ENCODE data around the gene CADM2. TPM values are rescaled to one million over a fixed set of nuclear protein-coding genes. Genes with fewer than 3 reads are reported as not detected.
"Not testable (repeated sequence)": the region's sequence is repeated elsewhere in the genome, so short reads cannot be mapped to it uniquely, and the experiment has no call there.

Gene CADM2
- not detected for polyA plus RNA-seq (2013, experiment 1 of 2)
- 0.01 TPM for polyA plus RNA-seq (2013, experiment 2 of 2)

GRCh38 chr3:84958495-84959469 is at the start of gene CADM2:
TSS of gene CADM2 (plus strand) at chr3:84958989.
- Histone ChIP-seq H3K23ac (ENCODE audit: low read length in 2 of 2) (no peak within 1 kb of the TSS), H2BK5ac (ENCODE audit: low read depth, low read length, poor library complexity, severe bottlenecking) (no peak within 1 kb of the TSS), H2BK120ac (ENCODE audit: low read depth, low read length) (no peak within 1 kb of the TSS), H3K27me3 (ENCODE audit: control insufficient read depth in 1 of 2, insufficient read depth in 1 of 2, low read length in 2 of 2) (peaks cover 32 to 40% of the 10 kb centered on the region in 2 experiments), H3K36me3 (ENCODE audit: control insufficient read depth in 1 of 2, insufficient read depth in 2 of 2, low read depth in 1 of 2, low read length in 2 of 2) (peaks cover 0 to 4% of the 10 kb centered on the region in 2 experiments), H3K9me3 (ENCODE audit: control insufficient read depth, low read length) (no peaks in the 10 kb centered on the region), H3K79me1 (replicated peaks; ENCODE audit: low read length, poor library complexity, severe bottlenecking) (no peaks in the 10 kb centered on the region), H3K4me3 (ENCODE audit: insufficient read depth in 1 of 2, low read depth in 1 of 2, low read length in 2 of 2) (peak within 1 kb of the TSS; percentile 78 to 93), H2AK5ac (ENCODE audit: low read length, severe bottlenecking) (no peak within 1 kb of the TSS), H3K14ac (ENCODE audit: low read length in 2 of 2) (no peak within 1 kb of the TSS), H3K27ac (ENCODE audit: low read length, poor library complexity, severe bottlenecking) (no peak within 1 kb of the TSS), H3K4me2 (ENCODE audit: low read length, poor library complexity, severe bottlenecking) (peak within 1 kb of the TSS; percentile 100), H3K9ac (ENCODE audit: low read length) (no peak within 1 kb of the TSS), H2BK12ac (ENCODE audit: low read length in 2 of 2) (no peak within 1 kb of the TSS), H3K4ac (ENCODE audit: low read depth in 1 of 2, low read length in 2 of 2) (no peak within 1 kb of the TSS), H2AFZ (ENCODE audit: low read depth, low read length) (peak within 1 kb of the TSS; percentile 76), H2BK15ac (ENCODE audit: low read depth, poor library complexity, severe bottlenecking) (no peak within 1 kb of the TSS), H4K91ac (ENCODE audit: low read length) (no peak within 1 kb of the TSS), H3K18ac (ENCODE audit: low read depth in 1 of 2, low read length in 2 of 2) (no peak within 1 kb of the TSS), H3K4me1 (ENCODE audit: control insufficient read depth, insufficient read depth, low read depth, low read length) (peaks cover 20% of the 10 kb centered on the region), H4K8ac (ENCODE audit: low read length) (no peak within 1 kb of the TSS)
- peak; percentile 63 for DNase-seq
- WGBS = under 1% methylated on average over 62 of the region's 70 CpGs

GRCh38 chr3:84918592-84918991 is 40.2 kb upstream of the CADM2 start:
- H4K8ac ChIP-seq (ENCODE audit: low read length); H3K23ac ChIP-seq (ENCODE audit: low read length in 2 of 2); H4K91ac ChIP-seq (ENCODE audit: low read length); DNase-seq; H3K79me1 ChIP-seq (replicated peaks; ENCODE audit: low read length, poor library complexity, severe bottlenecking); H3K9ac ChIP-seq (ENCODE audit: low read length); H3K27ac ChIP-seq (ENCODE audit: low read length, poor library complexity, severe bottlenecking); H3K18ac ChIP-seq (ENCODE audit: low read depth in 1 of 2, low read length in 2 of 2); H3K14ac ChIP-seq (ENCODE audit: low read length in 2 of 2); H2BK120ac ChIP-seq (ENCODE audit: low read depth, low read length); H3K27me3 ChIP-seq (ENCODE audit: control insufficient read depth in 1 of 2, insufficient read depth in 1 of 2, low read length in 2 of 2); H3K4me1 ChIP-seq (ENCODE audit: control insufficient read depth, insufficient read depth, low read depth, low read length); H2BK15ac ChIP-seq (ENCODE audit: low read depth, poor library complexity, severe bottlenecking); H2BK12ac ChIP-seq (ENCODE audit: low read length in 2 of 2); H3K4ac ChIP-seq (ENCODE audit: low read depth in 1 of 2, low read length in 2 of 2); H2AFZ ChIP-seq (ENCODE audit: low read depth, low read length); H3K4me2 ChIP-seq (ENCODE audit: low read length, poor library complexity, severe bottlenecking); H3K36me3 ChIP-seq (ENCODE audit: control insufficient read depth in 1 of 2, insufficient read depth in 2 of 2, low read depth in 1 of 2, low read length in 2 of 2); H3K4me3 ChIP-seq (ENCODE audit: insufficient read depth in 1 of 2, low read depth in 1 of 2, low read length in 2 of 2); H2BK5ac ChIP-seq (ENCODE audit: low read depth, low read length, poor library complexity, severe bottlenecking); H2AK5ac ChIP-seq (ENCODE audit: low read length, severe bottlenecking): not testable (repeated sequence)
- whole genome bisulfite sequencing = 90% methylated on average over 33 of the region's 33 CpGs
- peaks cover 11% of the 10 kb centered on the region for H3K9me3 ChIP-seq (ENCODE audit: control insufficient read depth, low read length)

- Histone ChIP-seq H3K36me3 (ENCODE audit: control insufficient read depth in 1 of 2, insufficient read depth in 2 of 2, low read depth in 1 of 2, low read length in 2 of 2) (no peaks in the 10 kb centered on the region), H4K91ac (ENCODE audit: low read length) (no peak overlapping the region), H2BK120ac (ENCODE audit: low read depth, low read length) (no peak overlapping the region), H3K4ac (ENCODE audit: low read depth in 1 of 2, low read length in 2 of 2) (no peak overlapping the region), H2AK5ac (ENCODE audit: low read length, severe bottlenecking) (no peak overlapping the region), H2AFZ (ENCODE audit: low read depth, low read length) (no peak overlapping the region), H3K4me1 (ENCODE audit: control insufficient read depth, insufficient read depth, low read depth, low read length) (no peaks in the 10 kb centered on the region), H3K18ac (ENCODE audit: low read depth in 1 of 2, low read length in 2 of 2) (no peak overlapping the region), H3K14ac (ENCODE audit: low read length in 2 of 2) (no peak overlapping the region), H3K4me3 (ENCODE audit: insufficient read depth in 1 of 2, low read depth in 1 of 2, low read length in 2 of 2) (no peak overlapping the region), H3K9me3 (ENCODE audit: control insufficient read depth, low read length) (peaks cover 7% of the 10 kb centered on the region), H2BK5ac (ENCODE audit: low read depth, low read length, poor library complexity, severe bottlenecking) (no peak overlapping the region), H2BK12ac (ENCODE audit: low read length in 2 of 2) (no peak overlapping the region), H3K27me3 (ENCODE audit: control insufficient read depth in 1 of 2, insufficient read depth in 1 of 2, low read length in 2 of 2) (no peaks in the 10 kb centered on the region), H3K4me2 (ENCODE audit: low read length, poor library complexity, severe bottlenecking) (no peak overlapping the region), H4K8ac (ENCODE audit: low read length) (no peak overlapping the region), H3K9ac (ENCODE audit: low read length) (no peak overlapping the region), H3K79me1 (replicated peaks; ENCODE audit: low read length, poor library complexity, severe bottlenecking) (no peaks in the 10 kb centered on the region), H3K23ac (ENCODE audit: low read length in 2 of 2) (no peak overlapping the region), H2BK15ac (ENCODE audit: low read depth, poor library complexity, severe bottlenecking) (no peak overlapping the region), H3K27ac (ENCODE audit: low read length, poor library complexity, severe bottlenecking) (no peak overlapping the region)
- WGBS = 84% methylated on average over 2 of the region's 3 CpGs
- no peak for DNase-seq
Observed at GRCh38 chr3:84922682-84923081, 36.1 kb upstream of the CADM2 start.

GRCh38 chr3:84925571-84925970 is 33.2 kb upstream of the CADM2 start:
- Histone ChIP-seq H3K14ac (ENCODE audit: low read length in 2 of 2) (no peak overlapping the region), H3K27ac (ENCODE audit: low read length, poor library complexity, severe bottlenecking) (no peak overlapping the region), H3K18ac (ENCODE audit: low read depth in 1 of 2, low read length in 2 of 2) (no peak overlapping the region), H3K4me1 (ENCODE audit: control insufficient read depth, insufficient read depth, low read depth, low read length) (no peaks in the 10 kb centered on the region), H3K23ac (ENCODE audit: low read length in 2 of 2) (no peak overlapping the region), H4K91ac (ENCODE audit: low read length) (no peak overlapping the region), H3K9me3 (ENCODE audit: control insufficient read depth, low read length) (peaks cover 7% of the 10 kb centered on the region), H2BK12ac (ENCODE audit: low read length in 2 of 2) (no peak overlapping the region), H2BK120ac (ENCODE audit: low read depth, low read length) (no peak overlapping the region), H2BK5ac (ENCODE audit: low read depth, low read length, poor library complexity, severe bottlenecking) (no peak overlapping the region), H2AFZ (ENCODE audit: low read depth, low read length) (no peak overlapping the region), H3K4me2 (ENCODE audit: low read length, poor library complexity, severe bottlenecking) (no peak overlapping the region), H3K9ac (ENCODE audit: low read length) (no peak overlapping the region), H3K27me3 (ENCODE audit: control insufficient read depth in 1 of 2, insufficient read depth in 1 of 2, low read length in 2 of 2) (no peaks in the 10 kb centered on the region), H4K8ac (ENCODE audit: low read length) (no peak overlapping the region), H3K79me1 (replicated peaks; ENCODE audit: low read length, poor library complexity, severe bottlenecking) (no peaks in the 10 kb centered on the region), H3K36me3 (ENCODE audit: control insufficient read depth in 1 of 2, insufficient read depth in 2 of 2, low read depth in 1 of 2, low read length in 2 of 2) (no peaks in the 10 kb centered on the region), H3K4me3 (ENCODE audit: insufficient read depth in 1 of 2, low read depth in 1 of 2, low read length in 2 of 2) (no peak overlapping the region), H3K4ac (ENCODE audit: low read depth in 1 of 2, low read length in 2 of 2) (no peak overlapping the region), H2BK15ac (ENCODE audit: low read depth, poor library complexity, severe bottlenecking) (no peak overlapping the region), H2AK5ac (ENCODE audit: low read length, severe bottlenecking) (no peak overlapping the region)
- WGBS = no CpG with 5 or more reads among the region's 1 CpG
- no peak for DNase-seq

Data from mesenchymal stem cell (in vitro differentiated cells and primary cell).